Duodenal mucosa (tissue), 2 donors: Measurements from ENCODE around the gene CORO2B.

Experiments used
- H3K27ac ChIP-seq: one replicate; pipeline ENCODE4 v1.7.0; 2013; ENCODE audit warnings: low read depth, low read length
- H3K27me3 ChIP-seq, 2 donors: one replicate each; pipeline ENCODE4 v1.7.0; 2013; ENCODE audit warnings: low read length in 2 of 2, control low read depth in 1 of 2; ENCODE audit not compliant: insufficient read depth in 2 of 2, control insufficient read depth in 1 of 2
- H3K36me3 ChIP-seq, 2 donors: one replicate each; pipeline ENCODE4 v1.7.0; 2013; ENCODE audit warnings: low read length in 2 of 2, control low read depth in 1 of 2; ENCODE audit not compliant: insufficient read depth in 2 of 2, control insufficient read depth in 1 of 2
- H3K4me1 ChIP-seq, 2 donors: one replicate each; pipeline ENCODE4 v1.7.0; 2013; ENCODE audit warnings: low read length in 2 of 2, control low read depth in 1 of 2; ENCODE audit not compliant: insufficient read depth in 2 of 2, control insufficient read depth in 1 of 2
- H3K4me3 ChIP-seq, 2 donors: one replicate each; pipeline ENCODE4 v1.7.0; 2013; ENCODE audit warnings: low read length in 2 of 2, low read depth in 1 of 2
- H3K9ac ChIP-seq, 2 donors: one replicate each; pipeline ENCODE4 v1.7.0; 2013; ENCODE audit warnings: low read length in 2 of 2, low read depth in 1 of 2
- H3K9me3 ChIP-seq, 2 donors: one replicate each; pipeline ENCODE4 v1.7.0; 2013; ENCODE audit warnings: low read length in 2 of 2, control low read depth in 1 of 2; ENCODE audit not compliant: control insufficient read depth in 1 of 2

Gene CORO2B

GRCh38 chr15:68634122-68634482 is 55.3 kb downstream of the CORO2B start:
- Histone ChIP-seq H3K9ac (no peak overlapping the region), H3K27ac (no peak overlapping the region), H3K9me3 (no peaks in the 10 kb centered on the region), H3K4me1 (peaks cover 0 to 7% of the 10 kb centered on the region in 2 donors), H3K27me3 (peaks cover 0 to 2% of the 10 kb centered on the region in 2 donors), H3K4me3 (no peak overlapping the region), H3K36me3 (no peaks in the 10 kb centered on the region)

GRCh38 chr15:68634531-68634930 is 55.7 kb downstream of the CORO2B start:
- Histone ChIP-seq H3K36me3 (no peaks in the 10 kb centered on the region), H3K4me1 (peaks cover 0 to 7% of the 10 kb centered on the region in 2 donors), H3K4me3 (no peak overlapping the region), H3K9ac (no peak overlapping the region), H3K9me3 (no peaks in the 10 kb centered on the region), H3K27me3 (peaks cover 0 to under 1% of the 10 kb centered on the region in 2 donors), H3K27ac (no peak overlapping the region)

GRCh38 chr15:68635141-68635540 is 56.3 kb downstream of the CORO2B start:
- Histone ChIP-seq H3K9me3 (no peaks in the 10 kb centered on the region), H3K27ac (no peak overlapping the region), H3K9ac (no peak overlapping the region), H3K4me1 (peaks cover 0 to 7% of the 10 kb centered on the region in 2 donors), H3K27me3 (no peaks in the 10 kb centered on the region), H3K36me3 (no peaks in the 10 kb centered on the region), H3K4me3 (no peak overlapping the region)

- Histone ChIP-seq H3K9me3 (no peaks in the 10 kb centered on the region), H3K36me3 (no peaks in the 10 kb centered on the region), H3K27me3 (no peaks in the 10 kb centered on the region), H3K9ac (no peak overlapping the region), H3K4me1 (peaks cover 0 to 7% of the 10 kb centered on the region in 2 donors), H3K4me3 (no peak overlapping the region), H3K27ac (no peak overlapping the region)
Observed at GRCh38 chr15:68636256-68636655, 57.5 kb downstream of the CORO2B start.

- no peaks in the 10 kb centered on the region for H3K27me3 ChIP-seq
- H3K9me3 ChIP-seq = no peaks in the 10 kb centered on the region
- H3K36me3 ChIP-seq = no peaks in the 10 kb centered on the region
- peaks cover 0 to 7% of the 10 kb centered on the region in 2 donors for H3K4me1 ChIP-seq
- no peak overlapping the region for H3K9ac ChIP-seq
- no peak overlapping the region for H3K4me3 ChIP-seq
- no peak overlapping the region for H3K27ac ChIP-seq
Observed at GRCh38 chr15:68637767-68638404, 59.1 kb downstream of the CORO2B start.

- Histone ChIP-seq H3K4me1 (peaks cover 0 to 7% of the 10 kb centered on the region in 2 donors), H3K4me3 (no peak overlapping the region), H3K27ac (no peak overlapping the region), H3K9me3 (no peaks in the 10 kb centered on the region), H3K36me3 (no peaks in the 10 kb centered on the region), H3K27me3 (no peaks in the 10 kb centered on the region), H3K9ac (no peak overlapping the region)
Observed at GRCh38 chr15:68638953-68639515, 60.2 kb downstream of the CORO2B start.

- no peaks in the 10 kb centered on the region for H3K9me3 ChIP-seq
- no peak overlapping the region for H3K9ac ChIP-seq
- no peaks in the 10 kb centered on the region for H3K27me3 ChIP-seq
- no peaks in the 10 kb centered on the region for H3K36me3 ChIP-seq
- no peak overlapping the region for H3K4me3 ChIP-seq
- H3K27ac ChIP-seq = no peak overlapping the region
- peaks cover 0 to 7% of the 10 kb centered on the region in 2 donors for H3K4me1 ChIP-seq
Observed at GRCh38 chr15:68639926-68640600, 61.3 kb downstream of the CORO2B start.

- H3K4me1 ChIP-seq = peaks cover 0 to 7% of the 10 kb centered on the region in 2 donors
- no peaks in the 10 kb centered on the region for H3K36me3 ChIP-seq
- no peak overlapping the region for H3K4me3 ChIP-seq
- no peaks in the 10 kb centered on the region for H3K27me3 ChIP-seq
- H3K9ac ChIP-seq = no peak overlapping the region
- no peak overlapping the region for H3K27ac ChIP-seq
- no peaks in the 10 kb centered on the region for H3K9me3 ChIP-seq
Observed at GRCh38 chr15:68640791-68641331, 62.1 kb downstream of the CORO2B start.

GRCh38 chr15:68641376-68641775 is 62.6 kb downstream of the CORO2B start:
- Histone ChIP-seq H3K36me3 (no peaks in the 10 kb centered on the region), H3K9ac (no peak overlapping the region), H3K4me3 (no peak overlapping the region), H3K4me1 (peaks cover 0 to 7% of the 10 kb centered on the region in 2 donors), H3K9me3 (no peaks in the 10 kb centered on the region), H3K27ac (no peak overlapping the region), H3K27me3 (no peaks in the 10 kb centered on the region)

- no peak overlapping the region for H3K9ac ChIP-seq
- no peaks in the 10 kb centered on the region for H3K9me3 ChIP-seq
- no peaks in the 10 kb centered on the region for H3K27me3 ChIP-seq
- H3K4me1 ChIP-seq = peaks cover 0 to 7% of the 10 kb centered on the region in 2 donors
- H3K4me3 ChIP-seq = no peak overlapping the region
- no peaks in the 10 kb centered on the region for H3K36me3 ChIP-seq
- no peak overlapping the region for H3K27ac ChIP-seq
Observed at GRCh38 chr15:68642491-68642845, 63.7 kb downstream of the CORO2B start.
